Measurements from ENCODE around the gene NANP. TPM values are rescaled to one million over a fixed set of nuclear protein-coding genes. Genes with fewer than 3 reads are reported as not detected.
"Not testable (repeated sequence)": the region's sequence is repeated elsewhere in the genome, so short reads cannot be mapped to it uniquely, and the experiment has no call there.

The NANP gene
- total RNA-seq, 4 donors from 2014 or later: 2.8 to 4.4 (median 3.5) TPM

DNA sequence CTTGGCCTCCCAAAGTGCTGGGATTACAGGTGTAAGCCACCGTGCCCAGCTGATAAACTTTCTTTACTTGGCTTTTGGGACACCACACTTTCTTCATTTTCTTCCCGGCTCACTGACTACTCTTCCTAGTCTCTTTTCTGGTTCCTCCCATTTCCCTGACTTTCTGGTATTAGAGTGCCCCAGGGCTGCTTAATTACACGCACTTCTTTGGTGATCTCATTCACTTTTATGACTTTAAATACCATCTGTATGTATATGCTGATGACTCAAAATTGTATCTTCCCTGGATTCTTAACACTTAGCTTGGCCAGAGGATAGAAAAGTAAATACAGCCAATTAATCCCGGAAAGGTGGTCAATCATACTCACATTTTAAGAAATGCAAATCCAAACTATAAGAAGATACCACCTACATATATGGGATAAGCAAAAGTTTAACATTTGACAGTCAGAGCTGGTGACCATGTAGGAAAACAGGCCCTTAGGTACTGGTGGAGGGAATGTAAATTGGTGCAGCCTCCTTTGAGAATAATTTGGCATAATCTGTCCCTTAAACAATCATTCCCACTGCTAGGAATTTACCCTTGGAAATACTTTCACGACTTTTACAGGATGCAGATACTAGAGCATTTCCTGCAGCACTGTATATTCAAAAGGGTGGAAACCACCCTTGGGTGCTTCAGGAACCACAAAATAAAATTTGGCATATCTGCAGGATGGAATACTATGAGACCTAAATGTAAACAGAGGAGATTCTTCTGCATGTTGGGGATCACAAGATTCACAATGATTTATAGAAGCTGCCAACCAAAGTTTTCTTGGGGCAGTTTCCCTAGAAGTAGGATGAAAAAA is 9.4 kb upstream of the NANP start:
- H3K9me3 ChIP-seq: no peaks in the 10 kb centered on the region
- H3K4me3 ChIP-seq: no peak overlapping the region
- no peak for DNase-seq (ENCODE audit: low spot score in 2 of 2)
- TF ChIP-seq POLR2A (IDR thresholded peaks at IDR 0.05): no peak
- no peak for TF ChIP-seq CTCF (IDR thresholded peaks at IDR 0.05)
- TF ChIP-seq EP300 (IDR thresholded peaks at IDR 0.05): no peak
- no peak for TF ChIP-seq POLR2AphosphoS5 (IDR thresholded peaks at IDR 0.05)
- no peaks in the 10 kb centered on the region for H3K27me3 ChIP-seq
- no peaks in the 10 kb centered on the region for H3K36me3 ChIP-seq
- H3K4me1 ChIP-seq: no peaks in the 10 kb centered on the region
- WGBS: 47% methylated on average over 5 of the region's 5 CpGs
- H3K27ac ChIP-seq: no peak overlapping the region

- not testable (repeated sequence) for H3K27me3 ChIP-seq; H3K36me3 ChIP-seq; DNase-seq (ENCODE audit: low spot score in 2 of 2); H3K9me3 ChIP-seq; H3K4me3 ChIP-seq; H3K4me1 ChIP-seq; H3K27ac ChIP-seq
- 100% methylated on average over 2 of the region's 2 CpGs for WGBS
Observed at GRCh38 chr20:25630615-25631014, 6.8 kb upstream of the NANP start.

DNA sequence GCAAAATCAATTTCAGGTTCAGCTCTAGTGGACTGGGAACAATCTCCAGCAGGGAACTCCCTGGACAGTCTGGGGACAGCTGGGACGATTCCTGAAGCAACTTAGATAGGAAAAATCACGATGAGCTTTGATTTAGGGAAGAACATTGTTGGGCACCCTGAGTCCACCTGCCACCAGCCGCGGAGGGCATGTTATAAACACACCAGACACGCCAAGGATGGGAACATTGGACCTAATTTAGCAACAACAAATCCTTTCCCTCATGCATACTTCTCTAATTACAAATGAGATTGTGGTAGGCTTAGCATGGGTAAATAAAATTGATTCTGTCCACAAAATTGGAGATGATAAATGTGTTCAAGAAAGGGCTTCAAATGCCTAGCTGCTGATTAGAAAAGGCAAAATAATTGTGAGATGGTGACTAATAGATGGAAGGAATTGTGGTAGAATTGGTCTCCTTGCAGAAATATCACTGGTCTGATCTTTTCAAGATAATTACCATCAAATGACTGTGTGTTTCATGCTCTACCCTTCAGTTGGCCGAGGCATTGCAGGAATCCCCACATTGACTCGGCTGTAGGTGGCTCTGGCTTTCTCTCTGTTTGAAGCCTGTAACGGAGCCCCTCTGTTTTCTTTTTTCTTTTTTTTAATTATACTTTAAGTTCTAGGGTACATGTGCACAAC is 6.1 kb upstream of the NANP start:
- 92% methylated on average over 8 of the region's 8 CpGs for WGBS
- DNase-seq (ENCODE audit: low spot score in 2 of 2): no peak
- TF ChIP-seq CTCF (IDR thresholded peaks at IDR 0.05) (no peak), POLR2A (IDR thresholded peaks at IDR 0.05) (no peak), EP300 (IDR thresholded peaks at IDR 0.05) (no peak), POLR2AphosphoS5 (IDR thresholded peaks at IDR 0.05) (no peak)

DNA sequence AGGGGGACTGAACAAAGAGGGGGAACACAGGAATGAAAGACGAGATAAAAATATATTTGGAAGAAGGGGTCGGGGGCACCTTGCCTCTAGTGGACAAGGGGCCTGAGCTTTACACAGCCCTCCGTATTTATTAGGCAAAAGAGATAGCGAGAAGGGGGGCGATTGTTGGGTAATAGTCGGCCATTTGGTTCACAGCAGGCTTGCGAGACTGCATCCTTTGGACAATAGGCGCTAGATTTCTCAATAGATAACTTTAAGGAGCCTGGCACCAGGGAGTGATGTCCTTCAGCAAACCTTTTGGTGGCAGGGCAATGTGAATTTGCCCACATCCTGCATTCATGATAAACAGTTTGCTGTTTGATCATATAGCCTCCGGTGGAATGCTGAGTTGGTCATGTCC is 3.0 kb upstream of the NANP start:
- no peak overlapping the region for H3K27ac ChIP-seq
- TF ChIP-seq POLR2A (IDR thresholded peaks at IDR 0.05): no peak
- no peak for TF ChIP-seq CTCF (IDR thresholded peaks at IDR 0.05)
- TF ChIP-seq POLR2AphosphoS5 (IDR thresholded peaks at IDR 0.05): no peak
- TF ChIP-seq EP300 (IDR thresholded peaks at IDR 0.05): no peak
- H3K4me1 ChIP-seq: peaks cover 20% of the 10 kb centered on the region
- no peaks in the 10 kb centered on the region for H3K27me3 ChIP-seq
- 78% methylated on average over 9 of the region's 9 CpGs for whole genome bisulfite sequencing
- H3K4me3 ChIP-seq: no peak overlapping the region
- no peaks in the 10 kb centered on the region for H3K36me3 ChIP-seq
- no peaks in the 10 kb centered on the region for H3K9me3 ChIP-seq
- no peak for DNase-seq (ENCODE audit: low spot score in 2 of 2)

More for the DNA sequence above, 6.1 kb upstream of the NANP start:
- no peak overlapping the region for H3K27ac ChIP-seq
- no peaks in the 10 kb centered on the region for H3K36me3 ChIP-seq
- H3K4me3 ChIP-seq: no peak overlapping the region
- H3K9me3 ChIP-seq: no peaks in the 10 kb centered on the region
- H3K27me3 ChIP-seq: no peaks in the 10 kb centered on the region
- peaks cover under 1% of the 10 kb centered on the region for H3K4me1 ChIP-seq

- H3K4me3 ChIP-seq: peak overlapping the region; percentile 82
- DNase-seq (ENCODE audit: low spot score in 2 of 2): no peak
- H3K27me3 ChIP-seq: no peaks in the 10 kb centered on the region
- no peaks in the 10 kb centered on the region for H3K9me3 ChIP-seq
- no peaks in the 10 kb centered on the region for H3K36me3 ChIP-seq
- 38% methylated on average over 17 of the region's 17 CpGs for WGBS
- peak overlapping the region; percentile 91 for H3K27ac ChIP-seq
- peaks cover 24% of the 10 kb centered on the region for H3K4me1 ChIP-seq
- no peak for TF ChIP-seq POLR2A (IDR thresholded peaks at IDR 0.05)
- TF ChIP-seq EP300 (IDR thresholded peaks at IDR 0.05): no peak
- no peak for TF ChIP-seq CTCF (IDR thresholded peaks at IDR 0.05)
- no peak for TF ChIP-seq POLR2AphosphoS5 (IDR thresholded peaks at IDR 0.05)
Observed at GRCh38 chr20:25624500-25624939, 706 bp upstream of the NANP start.

Measured in suprapubic skin (tissue), 4 donors.